ENCODE measurements around the gene MMP28. TPM values are rescaled to one million over a fixed set of nuclear protein-coding genes. Genes with fewer than 3 reads are reported as not detected.

MMP28 gene, protein sequence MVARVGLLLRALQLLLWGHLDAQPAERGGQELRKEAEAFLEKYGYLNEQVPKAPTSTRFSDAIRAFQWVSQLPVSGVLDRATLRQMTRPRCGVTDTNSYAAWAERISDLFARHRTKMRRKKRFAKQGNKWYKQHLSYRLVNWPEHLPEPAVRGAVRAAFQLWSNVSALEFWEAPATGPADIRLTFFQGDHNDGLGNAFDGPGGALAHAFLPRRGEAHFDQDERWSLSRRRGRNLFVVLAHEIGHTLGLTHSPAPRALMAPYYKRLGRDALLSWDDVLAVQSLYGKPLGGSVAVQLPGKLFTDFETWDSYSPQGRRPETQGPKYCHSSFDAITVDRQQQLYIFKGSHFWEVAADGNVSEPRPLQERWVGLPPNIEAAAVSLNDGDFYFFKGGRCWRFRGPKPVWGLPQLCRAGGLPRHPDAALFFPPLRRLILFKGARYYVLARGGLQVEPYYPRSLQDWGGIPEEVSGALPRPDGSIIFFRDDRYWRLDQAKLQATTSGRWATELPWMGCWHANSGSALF
- total RNA-seq: 6.1 TPM

DNA sequence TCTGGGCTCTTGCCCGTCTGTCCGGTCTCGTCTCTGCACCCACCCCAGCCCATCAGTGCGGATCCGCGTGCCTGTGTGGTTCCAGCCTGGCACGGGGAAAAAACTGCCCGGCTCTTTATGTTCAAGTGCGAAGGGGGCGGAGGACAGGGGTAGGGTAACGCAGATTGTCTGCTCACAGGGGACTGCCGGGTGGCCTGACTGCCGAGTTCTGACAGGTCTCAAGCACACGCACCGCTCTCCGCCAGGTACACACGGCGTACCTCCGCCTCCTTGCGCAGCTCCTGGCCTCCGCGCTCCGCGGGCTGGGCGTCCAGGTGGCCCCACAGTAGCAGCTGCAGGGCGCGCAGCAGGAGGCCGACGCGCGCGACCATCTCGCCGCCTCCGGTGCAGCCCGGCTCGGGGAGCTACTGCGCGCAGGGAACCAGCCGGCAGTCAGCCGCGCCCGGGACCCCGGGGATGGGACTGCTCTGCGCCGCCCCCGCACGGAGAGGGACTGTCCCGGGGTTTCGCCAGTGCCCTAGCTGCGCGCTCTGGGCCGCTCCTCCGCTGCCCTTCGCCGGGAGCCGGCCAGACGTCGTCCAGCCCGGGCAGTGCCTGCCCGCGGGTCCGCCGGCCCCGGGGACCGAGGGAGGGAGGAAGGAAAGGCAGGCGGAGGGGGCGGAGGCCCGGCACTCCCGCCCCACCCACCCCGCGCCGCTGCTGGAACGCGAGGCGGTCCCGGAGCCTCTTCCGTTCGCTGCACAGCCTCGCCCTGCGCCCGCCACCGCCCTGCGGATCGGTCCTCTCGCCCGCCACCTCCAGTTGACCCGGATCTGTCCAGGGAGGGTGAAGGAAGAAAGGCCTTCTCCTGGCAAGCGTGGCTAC, at the start of gene MMP28:
MMP28 (minus strand) TSS at position 635 of the 864 bp plus-strand sequence; CDS start at position 371, 264 bp downstream.
- DNase-seq: no peak

DNA sequence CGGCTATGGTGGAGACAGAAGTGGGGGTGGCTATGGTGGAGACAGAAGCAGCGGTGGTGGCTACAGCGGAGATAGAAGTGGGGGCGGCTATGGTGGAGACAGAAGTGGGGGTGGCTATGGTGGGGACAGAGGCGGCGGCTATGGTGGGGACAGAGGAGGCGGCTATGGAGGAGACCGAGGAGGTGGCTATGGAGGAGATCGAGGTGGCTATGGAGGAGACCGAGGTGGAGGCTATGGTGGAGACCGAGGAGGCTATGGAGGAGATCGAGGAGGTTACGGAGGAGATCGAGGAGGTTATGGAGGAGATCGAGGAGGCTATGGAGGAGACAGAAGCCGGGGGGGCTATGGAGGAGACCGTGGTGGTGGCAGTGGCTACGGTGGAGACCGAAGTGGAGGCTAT, 49.1 kb upstream of the MMP28 start:
- no peak for DNase-seq

DNA sequence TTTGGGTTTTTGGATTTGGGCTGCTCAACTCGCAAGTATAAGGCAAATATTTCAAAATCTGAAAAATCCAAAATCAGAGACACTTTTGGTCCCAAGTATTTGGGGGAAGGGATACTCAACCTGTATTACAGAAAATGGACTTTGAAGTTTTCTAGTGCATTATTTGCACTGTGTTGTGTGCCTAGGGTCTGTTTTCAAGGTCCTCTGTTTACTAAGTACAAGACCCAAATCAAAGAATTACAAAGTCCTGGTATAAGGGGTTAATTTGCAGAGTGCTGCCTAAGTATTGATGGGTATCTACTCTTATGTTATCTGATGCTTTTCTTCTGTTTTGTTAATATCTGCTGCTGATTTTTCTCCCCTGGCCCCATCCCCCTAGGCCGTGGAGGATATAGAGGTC, 48.3 kb upstream of the MMP28 start:
- DNase-seq: no peak

DNA sequence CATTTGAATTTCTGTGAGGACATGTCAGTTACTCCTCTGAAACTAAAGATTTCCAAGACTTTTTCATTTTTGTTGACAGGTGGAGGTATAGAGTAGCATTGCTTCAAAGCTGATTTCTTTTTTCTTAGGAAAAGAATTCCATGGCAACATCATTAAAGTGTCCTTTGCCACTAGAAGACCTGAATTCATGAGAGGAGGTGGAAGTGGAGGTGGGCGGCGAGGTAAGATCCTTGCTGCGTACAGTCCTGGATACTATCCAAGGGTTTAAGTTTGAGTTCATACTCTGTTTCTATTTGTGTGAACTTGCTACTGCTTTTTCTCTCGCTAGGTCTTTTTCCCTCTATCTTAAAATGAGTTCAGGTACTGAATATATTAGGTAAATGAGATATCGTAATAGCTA, 46.8 kb upstream of the MMP28 start:
- DNase-seq: no peak

DNA sequence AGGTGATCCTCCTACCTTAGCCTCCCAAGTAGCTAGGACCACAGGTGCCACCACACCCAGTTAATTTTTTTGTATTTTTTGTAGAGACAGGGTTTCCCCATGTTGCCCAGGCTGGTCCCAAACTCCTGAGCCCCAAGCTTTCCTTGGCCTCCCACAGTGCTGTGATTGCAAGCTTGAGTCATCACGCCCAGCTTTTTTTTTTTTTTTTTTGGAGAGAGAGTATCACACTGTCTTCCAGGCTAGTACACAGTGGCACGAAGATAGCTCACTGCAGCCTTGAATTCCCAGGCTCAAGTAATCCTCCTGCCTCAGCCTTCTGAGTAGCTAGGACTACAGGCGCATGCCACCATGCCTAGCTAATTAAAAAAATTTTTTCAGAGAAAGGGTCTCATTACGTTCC, 46.1 kb upstream of the MMP28 start:
- no peak for DNase-seq

DNA sequence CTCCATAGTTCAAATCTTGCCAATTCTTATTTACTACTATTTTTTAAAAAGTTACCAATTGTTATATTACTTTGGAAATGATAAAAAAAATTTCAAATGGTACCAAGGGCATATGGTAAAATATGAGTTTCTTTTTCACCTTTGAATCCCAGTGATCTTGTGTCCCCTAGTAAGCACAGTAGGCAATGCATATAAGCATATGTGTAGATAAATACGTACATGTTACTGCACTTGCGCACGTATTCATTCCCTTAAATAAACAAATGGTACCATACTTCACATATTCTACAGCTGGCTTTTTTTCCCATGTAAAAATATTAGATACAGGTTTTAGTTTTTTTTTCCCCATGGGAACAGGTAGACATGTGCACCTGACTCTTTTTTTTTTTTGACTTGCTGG, 45.7 kb upstream of the MMP28 start:
- DNase-seq: no peak

DNA sequence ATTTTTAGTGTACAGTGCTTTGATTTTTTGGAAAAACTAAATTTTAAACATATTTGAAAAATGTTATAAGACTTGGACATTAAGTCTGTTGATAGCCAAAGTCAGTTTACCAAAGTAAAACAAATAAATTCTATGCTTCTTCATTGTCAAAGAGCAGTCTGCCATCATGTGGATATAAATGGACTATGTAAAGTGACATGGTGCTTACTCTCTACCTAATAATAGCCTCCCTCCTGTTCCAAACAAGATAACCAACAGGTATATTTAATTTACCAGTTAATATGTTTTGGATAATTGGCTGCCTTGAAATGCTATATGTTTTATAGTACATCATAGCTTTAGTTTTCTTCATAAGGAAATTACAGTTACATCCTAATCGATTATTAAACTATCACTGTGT, 29.8 kb upstream of the MMP28 start:
- DNase-seq: no peak

DNA sequence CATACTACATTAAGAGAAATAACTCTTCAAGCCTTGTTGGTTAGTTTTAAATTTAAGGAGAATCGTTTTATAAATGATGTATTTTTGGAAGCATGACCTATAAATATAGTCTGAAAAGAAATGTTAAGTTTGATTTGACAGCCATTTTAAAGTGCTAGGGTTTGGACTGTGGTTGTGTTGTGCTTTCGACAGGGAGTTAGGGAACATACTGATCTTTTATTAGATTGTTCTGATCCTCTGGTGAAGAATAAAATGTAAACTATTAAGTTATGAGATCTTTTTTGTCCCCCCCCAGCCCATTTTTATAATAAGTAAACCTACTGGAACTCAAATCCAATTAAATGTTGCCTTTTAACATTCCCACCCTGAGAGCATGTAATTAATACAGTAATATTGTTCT, 25.9 kb upstream of the MMP28 start:
- DNase-seq: no peak

DNA sequence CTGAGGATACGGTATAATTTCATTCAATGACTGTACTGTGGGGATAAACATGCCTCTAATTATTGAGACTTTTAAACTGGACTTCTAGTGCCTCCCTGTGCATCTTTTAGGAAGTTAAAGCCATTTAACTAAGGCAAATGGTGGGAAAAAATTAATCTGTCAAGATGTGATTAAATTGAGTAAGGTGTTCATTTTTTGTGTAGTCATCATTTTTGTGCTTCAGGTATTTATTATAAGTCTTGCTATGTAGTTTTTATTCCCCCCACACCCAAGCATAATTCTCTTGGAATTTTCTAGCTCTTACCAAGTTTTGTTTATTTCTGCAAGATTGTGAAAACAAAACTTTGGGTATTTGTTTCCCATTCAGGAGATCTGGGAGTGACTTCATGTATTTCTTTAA, 24.0 kb upstream of the MMP28 start:
- DNase-seq: no peak

DNA sequence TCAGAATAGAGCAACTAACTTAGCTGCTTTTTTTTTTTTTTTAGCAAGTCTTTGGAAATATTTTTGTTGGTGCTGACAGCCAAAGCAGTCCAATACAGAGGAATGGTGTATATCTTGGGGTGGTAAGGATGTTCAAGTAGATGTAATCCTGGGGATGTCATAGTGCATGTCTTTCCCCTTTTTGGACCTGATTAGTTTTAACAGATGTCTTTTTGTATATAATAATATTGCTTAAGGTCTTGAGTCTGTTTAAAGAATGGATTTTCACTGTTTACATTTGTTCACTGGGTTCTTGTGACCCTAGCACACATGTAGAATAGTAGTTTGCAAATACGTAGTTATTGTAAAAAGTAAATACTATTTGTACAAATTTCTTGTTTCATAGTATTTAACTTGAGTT, 21.8 kb upstream of the MMP28 start:
- DNase-seq: no peak

DNA sequence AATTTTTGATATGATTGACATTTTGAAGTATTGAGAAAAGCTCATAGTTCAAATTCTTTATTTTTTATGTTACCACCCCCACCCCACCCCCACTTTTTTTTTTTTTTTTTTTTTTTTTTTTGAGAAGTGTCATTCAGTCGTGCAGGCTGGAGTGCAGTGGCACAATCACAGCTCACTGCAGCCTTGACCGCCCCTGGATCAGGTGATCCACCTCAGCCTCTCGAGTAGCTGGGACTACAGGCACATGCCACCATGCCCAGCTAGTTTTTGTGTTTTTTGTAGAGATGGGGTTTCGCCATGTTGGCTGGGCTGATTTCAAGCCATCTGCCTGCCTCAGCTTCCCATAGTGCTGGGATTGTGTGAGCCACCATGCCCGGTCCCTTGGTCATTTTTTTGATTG, 21.3 kb upstream of the MMP28 start:
- no peak for DNase-seq

DNA sequence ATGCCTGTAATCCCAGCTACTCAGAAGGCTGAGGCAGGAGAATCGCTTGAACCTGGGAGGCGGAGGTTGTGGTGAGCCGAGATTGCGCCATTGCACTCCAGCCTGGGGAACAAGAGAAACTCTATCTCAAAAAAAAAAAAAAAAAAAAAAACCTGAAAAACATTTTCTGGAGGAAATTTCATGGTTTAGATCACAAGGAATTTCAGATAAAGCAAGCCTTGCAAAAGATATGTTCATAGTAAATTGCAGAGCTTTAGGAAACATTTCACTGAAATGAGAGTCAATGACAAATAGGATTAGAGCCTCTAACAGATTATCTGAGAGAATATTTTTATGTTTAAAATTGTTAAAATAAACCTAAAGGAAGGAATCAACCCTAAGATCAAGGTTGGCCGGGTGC, 17.0 kb upstream of the MMP28 start:
- DNase-seq: no peak

DNA sequence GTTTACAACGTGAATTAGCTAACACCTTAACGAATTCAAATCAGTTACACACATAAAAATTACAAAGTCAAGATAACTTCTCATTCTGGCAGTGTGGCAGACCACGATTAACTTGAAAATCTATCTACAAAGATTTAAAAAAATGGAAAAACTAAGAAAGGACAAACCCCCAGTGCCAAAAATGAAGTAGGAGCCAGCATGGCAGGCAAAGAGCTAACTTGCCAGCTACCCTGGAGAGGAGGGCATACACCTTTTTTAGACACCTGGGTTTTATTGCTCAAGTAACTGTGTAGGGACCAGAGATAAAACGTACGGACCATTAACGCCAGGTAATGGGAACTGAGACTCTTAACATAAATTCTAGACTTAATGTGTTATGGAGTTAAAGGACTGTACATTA, 16.3 kb upstream of the MMP28 start:
- DNase-seq: no peak

DNA sequence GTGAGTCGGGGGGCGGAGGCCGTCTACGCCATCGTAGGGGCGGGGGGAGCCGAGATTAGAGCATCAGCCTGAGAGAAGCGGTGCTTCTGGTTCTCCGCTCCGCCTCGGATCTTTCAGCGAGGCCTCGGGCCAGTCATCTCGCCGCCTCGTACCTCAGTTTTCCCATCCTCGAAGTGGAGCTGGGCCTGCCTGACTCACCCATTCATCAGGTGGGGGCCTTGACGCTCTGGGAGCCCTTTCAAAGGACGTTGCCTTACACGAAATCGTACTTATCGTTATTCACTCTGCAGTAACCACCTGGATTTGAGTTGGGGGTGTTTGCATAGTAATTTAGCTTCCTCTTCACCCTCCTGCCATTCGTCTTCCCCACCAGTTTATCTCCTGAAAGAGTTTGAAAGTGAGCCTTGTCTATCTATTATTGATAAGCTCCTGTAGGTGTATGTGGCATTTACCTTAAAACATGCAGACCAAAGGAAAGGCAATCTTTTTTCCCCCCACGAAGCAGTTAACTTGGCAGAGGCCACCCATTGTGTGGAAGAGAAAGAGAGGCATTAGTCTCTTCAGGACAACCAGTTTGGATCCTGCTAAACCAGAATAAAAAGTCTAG, 14.5 kb upstream of the MMP28 start:
- no peak for DNase-seq

DNA sequence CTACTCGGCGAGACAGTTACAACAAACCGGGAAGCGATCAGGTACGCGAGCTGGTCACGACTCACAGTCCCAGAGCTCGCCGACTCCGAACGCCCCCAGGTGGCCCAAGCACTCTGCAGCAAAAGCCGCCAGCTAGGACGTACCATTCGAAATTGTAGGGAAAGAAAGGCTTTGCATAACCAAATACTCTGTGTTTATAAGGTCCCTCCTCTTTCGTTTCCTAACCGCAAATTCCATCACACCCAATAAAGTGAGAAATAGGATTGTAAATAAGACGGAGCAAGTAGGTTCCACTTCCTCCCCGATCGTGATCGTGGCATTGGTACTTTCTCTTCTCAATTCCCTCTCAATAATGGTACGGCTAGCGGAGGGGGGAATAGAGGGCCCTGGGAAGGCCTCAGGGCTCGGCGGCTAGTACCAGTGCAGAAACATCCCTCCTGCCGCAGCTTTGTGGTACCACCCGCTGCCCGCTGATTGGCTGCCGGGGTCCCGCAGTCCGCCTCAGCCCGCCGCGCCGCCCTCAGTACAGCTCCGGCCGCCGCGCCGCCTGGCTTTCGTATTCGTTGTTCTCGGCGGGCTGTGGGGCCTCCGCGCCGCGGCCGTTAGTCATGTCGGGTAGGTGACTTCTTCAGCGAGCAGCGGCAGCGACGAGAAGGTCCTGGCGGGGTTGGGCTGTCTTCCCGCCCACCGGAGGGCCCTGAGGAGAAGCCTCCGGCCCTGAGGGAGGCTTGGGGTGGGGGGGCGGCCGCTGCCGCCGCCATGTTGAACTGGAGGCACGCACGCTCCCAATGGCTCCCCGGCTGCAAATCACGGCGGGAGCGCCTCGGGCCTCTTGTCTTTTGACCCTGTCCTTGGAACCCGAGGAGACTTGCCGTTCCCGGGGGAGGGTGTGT, 13.8 kb upstream of the MMP28 start, which contains the start of gene TAF15:
TAF15 (plus strand) TSS at position 523 of the 893 bp plus-strand sequence; CDS start at position 609, 86 bp downstream.
- DNase-seq: peak; percentile 98

DNA sequence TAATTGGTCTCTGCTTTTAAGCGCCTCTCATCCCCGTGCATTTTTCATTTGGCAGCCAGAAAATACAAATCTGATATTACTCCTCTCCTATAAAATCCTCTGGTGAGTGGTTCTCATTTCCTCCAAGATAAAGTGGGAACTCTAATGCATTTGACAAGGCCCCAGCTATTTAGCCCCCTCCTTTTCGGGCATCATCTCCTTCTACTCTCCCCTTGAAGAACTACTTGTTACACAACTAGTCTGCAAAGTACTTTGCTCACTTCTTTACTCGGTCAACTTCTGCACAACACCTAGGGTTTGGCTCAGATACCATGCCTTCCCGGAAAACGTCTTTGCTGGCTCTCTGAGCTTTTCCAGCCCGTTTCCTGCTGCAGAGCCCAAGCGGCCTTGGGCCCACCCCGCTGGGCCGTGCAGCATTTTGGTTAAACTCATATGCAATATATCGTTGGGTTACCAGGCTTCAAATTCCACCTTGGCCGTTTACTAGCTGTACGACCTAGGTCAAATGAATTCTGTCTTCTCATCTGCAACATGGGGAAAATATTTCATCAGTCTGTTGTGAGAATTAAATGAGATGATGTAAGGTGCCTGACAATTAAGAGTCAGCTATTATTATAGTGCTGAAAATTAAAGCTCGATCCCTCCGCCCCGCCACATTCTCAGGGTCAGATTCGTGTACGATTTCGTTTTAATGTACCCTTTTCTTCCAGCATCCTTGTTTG, 13.0 kb upstream of the MMP28 start:
- no peak for DNase-seq

DNA sequence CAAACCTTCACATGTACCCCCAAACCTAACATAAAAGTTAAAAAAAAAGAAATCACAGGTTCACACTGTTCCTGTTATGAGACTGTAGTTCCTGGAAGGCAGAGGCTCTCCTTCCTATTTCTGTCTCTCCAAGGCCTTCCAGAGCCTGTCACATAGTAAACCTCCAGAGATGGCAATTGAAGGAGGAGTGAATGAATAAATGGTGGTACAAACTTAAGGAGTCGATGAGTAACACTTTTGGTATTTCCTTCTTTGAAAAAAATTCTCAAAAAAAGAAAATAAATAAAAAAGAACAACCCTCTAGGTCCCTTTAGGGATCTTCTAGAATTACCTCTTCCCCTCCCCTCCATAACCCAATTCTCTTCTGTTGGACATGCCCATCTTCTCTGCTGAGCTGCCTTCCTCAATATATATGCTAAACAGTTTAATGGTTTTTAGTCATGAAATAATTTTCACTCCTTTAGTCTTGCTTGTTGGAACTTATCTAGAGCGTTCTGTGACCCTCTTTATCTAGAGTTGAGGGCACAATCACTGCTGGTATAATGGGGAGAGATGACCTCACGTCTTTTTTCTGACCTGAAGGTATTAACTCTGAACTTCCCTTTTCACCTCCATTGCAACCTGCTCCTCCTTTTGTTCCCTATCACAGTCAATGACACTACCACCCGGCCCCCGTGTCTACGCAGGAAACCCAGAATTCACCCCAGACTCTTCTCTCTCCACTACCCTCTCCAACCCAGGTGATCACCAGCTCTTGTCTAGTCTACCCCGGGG, 12.1 kb upstream of the MMP28 start:
- no peak for DNase-seq

DNA sequence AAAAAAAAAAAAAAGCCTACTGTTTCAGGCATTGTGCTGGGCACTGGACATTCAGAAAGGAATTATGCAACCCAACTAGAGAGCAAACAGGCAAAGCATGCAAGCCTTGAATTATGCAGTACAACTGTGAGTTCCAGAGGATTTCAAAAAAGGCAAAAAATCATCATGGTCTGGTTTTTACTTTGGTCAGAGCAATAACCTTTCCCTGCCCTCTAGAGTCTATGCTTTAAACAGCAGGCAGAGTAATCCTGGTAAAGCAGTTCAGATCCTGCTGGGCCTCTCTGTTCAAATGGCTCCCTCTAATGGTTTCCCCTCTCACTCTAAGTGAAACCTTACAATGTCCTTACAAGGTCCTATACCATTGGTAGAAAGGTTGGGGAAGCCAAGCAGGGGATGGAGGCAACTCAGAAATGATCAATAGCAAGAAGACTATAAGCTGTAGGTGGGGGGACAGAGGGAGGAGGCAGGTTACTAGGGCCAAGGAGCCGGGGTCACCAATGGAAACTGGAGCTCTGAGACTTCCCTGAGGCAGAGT, 9.3 kb upstream of the MMP28 start:
- peak; percentile 87 for DNase-seq

DNA sequence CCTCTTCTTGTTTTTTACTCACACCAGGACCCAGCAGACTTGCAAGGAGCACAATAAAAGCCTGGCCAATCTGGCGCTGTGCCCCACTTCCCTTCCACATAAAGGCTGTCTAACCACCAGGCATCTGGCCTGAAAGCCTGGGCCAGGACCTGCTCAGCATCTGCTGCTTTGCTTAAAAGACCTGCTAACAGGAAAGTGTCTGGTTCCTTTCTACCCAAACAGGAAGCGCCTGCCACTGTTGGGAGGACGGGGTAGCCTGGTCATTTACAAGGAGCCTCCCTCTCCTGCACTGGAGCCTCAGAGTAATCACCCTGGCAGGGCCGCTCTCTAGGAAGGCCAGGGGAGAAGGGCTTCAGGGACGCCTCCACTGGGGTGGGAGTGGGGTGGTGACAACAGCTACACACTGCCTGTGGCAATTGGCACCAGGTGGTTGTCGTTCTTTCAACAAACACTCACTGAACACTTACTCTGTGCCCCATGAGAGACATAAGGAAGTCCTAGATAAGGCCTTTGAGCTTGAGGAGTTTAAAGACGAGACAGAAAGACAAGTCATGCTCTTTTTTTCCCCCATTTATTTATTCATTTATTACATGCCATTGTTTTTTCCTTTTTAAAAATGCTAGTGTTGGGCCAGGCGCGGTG, 6.3 kb upstream of the MMP28 start:
- peak; percentile 48 for DNase-seq
